Measurements from ENCODE around the gene PRPF4.
"Not testable (repeated sequence)": the region's sequence is repeated elsewhere in the genome, so short reads cannot be mapped to it uniquely, and the experiment has no call there.

The PRPF4 gene

DNA sequence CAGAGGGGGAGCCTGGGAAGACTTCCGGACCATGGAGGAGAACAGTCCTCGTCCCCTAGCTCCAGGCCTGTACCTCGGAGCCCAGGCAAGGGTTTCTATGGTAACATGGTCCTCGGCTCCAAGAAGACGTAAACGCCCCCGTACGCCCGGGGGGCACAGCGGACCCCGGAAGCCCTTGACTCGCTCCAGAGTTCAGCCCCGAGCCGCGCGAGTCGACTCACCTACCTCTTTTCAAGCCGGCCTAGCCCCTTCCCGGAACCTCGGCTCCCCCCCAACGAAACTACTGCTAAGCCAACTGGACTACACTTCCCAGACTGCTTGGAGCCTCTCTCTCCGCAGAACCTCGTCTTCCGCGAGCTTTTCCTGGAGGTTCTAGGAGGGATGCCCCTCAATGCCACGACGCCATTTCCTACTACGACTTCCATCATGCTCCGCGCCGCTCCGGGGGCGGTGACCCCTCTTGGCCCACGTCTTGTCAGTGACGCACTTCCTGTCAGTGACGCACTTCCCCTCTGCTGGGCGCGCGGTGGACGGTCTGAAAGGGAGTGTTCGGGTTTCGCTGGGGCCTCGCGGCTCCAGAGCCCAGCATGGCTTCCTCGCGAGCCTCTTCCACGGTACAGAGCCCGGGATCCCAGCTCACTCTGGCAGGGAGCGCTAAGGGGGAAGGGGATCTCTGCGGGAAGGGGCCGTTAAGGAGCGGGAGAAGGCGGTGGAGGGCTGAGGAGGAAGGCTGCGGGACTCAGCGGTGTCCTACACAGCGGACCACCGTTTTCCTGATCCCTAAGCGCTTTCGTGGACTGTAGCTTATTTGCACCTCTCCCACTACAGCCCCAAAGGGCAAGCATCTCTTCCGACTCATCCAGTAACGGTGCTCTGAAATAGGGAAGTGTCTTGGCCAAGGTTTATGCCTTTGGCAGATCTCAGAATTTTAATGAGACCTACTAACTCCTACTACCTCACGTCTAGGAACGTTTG is at the start of gene PRPF4, which contains the start of gene CDC26:
PRPF4 (plus strand) TSS at position 502 of the 975 bp plus-strand sequence; CDS start at position 588, 86 bp downstream.
CDC26 (minus strand) TSS at position 416 of the 975 bp plus-strand sequence. CDS start 3,065 bp downstream, outside the sequence.
- DNase-seq (ENCODE audit: low read depth): peak; percentile 97

DNA sequence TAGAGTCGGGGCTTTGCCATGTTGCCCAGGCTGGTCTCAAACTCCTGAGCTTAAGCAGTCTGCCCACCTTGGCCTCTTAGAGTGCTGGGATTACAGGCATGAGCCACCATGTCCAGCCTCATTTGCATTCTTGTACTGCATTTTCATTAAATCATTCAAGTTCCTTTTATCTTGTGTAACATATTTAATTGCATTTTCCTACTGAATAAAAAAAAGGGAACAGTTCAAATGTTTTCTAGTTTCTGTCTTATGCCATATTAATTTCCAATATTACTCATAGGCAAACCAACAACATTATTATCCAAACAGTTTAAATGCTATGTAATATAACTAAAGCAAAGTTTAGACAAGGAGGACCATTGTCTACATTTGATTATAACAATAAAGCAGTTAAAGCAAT is 48.0 kb upstream of the PRPF4 start:
- no peak for DNase-seq (ENCODE audit: low read depth)

DNA sequence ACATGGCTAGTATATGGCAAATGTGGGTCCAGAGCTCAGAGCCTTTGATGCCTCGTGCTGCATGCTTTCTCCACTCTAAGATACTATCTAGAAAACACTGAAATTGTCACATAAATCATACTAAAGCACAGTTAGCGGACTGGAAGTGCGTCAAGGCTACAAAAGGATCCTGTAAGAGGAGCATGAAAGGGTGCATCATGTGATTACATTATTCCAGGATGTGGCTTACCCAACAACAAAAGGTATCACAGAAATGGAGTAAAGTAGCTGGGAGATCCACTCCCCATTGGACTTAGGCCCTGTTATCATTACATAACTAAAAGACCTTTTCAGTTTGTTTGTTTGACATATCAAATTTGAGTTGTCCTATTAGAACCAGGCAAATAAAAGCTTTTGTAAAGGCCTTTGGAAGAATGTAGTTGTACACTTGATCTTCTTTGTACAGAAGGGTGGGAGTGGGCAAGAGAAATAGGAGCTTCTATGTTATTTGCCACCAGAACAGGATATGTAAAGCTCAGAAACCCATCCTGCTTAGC is 47.3 kb upstream of the PRPF4 start:
- DNase-seq (ENCODE audit: low read depth): no peak

DNA sequence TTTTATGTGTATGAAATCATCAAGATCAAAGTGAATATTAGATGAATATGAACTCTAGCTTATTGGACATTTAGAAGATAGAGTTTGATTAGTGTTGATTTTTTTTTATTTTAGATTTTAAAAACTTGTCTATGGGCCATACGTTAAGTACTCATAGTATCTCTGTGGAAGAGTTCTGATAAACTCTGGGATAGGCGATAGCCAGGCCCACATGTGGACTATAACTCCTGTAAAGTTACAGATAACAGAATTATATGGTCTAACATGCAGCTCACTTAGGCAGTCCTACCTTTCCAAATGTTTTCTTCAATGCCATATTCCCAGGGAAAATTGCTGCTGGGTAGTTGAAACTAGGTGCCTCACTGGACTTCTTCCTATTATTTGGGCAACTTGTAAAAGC is 43.8 kb upstream of the PRPF4 start:
- DNase-seq (ENCODE audit: low read depth): no peak

DNA sequence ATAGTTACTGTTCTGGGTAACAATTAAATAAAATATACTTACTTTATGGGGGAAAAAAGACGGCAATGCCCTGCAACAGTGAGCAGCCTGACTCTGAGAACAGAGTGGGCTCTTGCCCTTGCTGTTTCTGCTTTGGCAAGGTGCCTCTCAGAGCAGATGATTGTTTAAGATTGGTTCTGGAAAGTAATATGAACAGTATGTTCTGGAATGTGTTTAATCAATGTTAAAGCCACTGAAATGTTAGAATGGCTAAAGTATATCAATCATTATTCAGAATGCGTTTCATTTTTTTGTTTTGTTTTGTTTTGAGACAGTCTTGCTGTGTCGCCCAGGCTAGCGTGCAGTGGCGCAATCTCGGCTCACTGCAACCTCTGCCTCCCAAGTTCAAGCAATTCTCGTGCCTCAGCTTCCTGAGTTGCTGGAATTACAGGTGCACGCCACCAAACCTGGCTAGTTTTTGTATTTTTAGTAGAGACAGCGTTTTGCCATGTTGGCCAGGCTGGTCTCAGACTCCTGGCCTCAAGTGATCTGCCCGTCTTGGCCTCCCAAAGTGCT is 39.7 kb upstream of the PRPF4 start:
- DNase-seq (ENCODE audit: low read depth): not testable (repeated sequence)

DNA sequence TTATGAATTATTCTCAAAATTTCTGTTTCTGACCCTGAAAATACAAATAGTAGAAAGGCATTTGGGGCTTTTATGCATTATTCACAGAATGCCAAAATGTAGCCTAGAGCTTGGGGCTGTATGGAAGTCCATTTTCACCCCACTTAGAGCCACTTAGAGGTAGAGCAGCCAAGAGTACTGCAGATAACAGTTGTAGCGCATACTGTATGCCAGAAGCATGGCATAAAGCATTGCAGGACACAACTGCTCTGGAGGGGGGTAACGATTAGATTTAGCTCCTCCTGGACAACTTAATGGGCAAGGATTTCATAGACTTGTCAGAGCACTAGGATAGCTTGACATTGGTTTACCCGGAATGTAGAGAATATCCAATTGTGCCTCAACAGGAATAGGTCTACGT is 38.4 kb upstream of the PRPF4 start:
- DNase-seq (ENCODE audit: low read depth): no peak

DNA sequence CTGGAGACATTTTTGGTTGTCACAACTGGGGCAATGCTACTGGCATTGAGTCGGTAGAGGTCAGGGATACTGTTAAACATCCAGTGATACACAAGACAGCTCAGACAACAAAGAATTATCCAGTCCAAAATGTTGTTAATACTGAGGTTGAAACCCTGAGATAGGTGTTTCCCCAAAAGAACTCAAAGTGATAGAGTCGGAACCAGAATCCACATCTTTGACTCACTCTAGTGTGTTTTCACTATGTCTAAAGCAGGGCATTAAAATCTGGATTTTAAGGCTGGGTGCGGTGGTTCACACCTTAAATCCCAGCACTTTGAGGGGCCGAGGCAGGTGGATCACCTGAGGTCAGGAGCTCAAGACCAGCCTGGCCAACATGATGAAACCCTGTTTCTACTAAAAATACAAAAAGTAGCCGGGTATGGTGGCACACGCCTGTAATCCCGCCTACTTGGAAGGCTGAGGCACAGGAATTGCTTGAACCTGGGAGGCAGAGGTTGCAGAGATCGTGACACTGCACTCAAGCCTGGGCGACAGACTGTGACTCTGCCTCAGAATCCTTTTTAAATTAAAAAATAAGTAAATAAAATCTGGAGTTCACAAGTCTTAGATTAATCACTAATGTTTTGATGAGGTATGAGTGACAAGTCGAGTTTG is 37.1 kb upstream of the PRPF4 start:
- DNase-seq (ENCODE audit: low read depth): no peak

DNA sequence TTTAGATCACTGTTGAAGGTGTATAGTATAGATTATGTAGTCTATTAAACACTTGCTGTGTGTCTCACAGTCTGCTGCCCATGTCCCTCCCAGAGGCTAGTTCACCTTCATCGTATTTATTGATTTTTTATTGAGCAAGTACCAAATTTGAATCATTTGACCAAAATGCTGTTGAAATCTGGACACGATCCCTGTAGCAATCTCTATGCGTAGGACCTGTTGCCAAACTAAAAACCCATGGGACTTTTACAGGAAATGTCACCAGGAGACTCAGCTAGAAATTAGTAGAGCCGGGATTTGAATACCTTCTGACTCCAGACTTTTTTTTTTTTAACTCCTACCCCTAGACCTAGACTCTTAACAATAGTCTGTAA is 36.6 kb upstream of the PRPF4 start:
- no peak for DNase-seq (ENCODE audit: low read depth)

DNA sequence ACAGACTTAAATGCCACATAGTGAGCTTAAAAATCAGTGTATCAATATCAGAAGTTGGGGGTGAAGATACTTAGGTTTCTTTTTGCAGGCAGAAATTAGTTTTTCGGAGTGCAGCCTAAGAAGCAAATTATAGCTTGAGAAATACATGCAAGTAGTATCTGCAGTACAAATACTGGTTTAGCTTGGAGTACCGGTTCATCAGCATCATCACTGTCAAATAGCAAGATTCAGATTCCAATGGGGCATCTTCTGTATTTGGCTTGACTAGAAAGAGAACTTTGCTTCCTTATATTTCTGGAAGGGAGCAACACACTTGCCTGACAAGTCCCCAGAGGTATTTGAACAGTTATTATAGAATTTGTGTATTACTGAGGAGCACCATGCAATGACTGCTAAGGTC is 34.3 kb upstream of the PRPF4 start:
- DNase-seq (ENCODE audit: low read depth): no peak

DNA sequence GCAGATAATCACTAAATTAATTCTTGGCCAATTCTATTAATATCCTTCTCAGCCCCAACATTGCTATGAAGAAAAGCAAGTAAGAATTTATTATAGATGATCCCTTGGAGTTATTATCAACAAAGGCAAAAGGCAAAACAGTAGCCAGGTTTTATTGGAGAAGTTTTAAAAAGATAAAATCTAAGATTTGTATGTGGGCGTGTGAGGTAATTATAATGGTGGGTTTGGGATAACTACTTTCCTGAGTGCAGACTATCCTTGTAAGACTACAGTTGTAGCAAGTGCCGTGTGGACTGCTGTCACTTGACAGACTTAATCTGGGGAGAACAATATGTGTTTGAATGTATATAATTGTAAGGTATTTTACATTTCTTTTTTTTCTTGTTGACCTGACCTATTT is 30.9 kb upstream of the PRPF4 start:
- DNase-seq (ENCODE audit: low read depth): no peak

DNA sequence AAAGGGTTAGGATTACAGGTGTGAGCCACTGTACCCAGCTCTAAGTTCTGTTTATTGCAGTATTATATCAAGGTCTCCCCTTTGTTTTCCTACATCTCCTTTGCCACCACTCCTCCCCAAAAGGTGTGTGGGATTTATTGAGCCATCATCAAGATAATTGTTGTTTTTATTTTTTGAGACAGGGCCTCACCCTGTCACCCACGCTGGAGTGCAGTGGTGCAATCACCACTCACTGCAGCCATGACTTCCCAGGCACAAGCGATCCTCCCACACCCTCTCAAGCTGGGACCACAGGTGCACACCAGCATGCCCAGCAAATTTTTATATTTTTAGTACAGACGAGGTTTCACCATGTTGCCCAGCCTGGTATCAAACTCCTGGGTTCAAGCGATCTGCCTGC is 29.6 kb upstream of the PRPF4 start:
- no peak for DNase-seq (ENCODE audit: low read depth)

DNA sequence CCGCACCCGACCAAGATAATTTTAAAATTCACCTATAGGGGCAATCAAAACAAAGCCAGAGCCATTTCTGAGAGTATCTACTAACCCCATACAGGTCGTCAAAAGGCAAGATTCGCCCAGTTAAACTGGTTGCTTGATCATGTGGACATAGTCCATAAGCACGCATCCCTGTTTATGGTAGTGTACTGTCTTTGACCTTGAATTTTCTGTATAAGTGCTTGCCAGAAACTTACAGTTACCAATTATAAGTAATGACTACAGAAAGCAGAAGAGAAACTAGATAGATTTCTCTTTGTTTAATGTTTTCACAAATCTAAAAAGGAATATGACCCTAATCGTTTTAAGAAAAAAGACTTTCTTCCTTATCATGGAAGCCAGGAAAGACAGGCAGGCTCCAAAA is 28.5 kb upstream of the PRPF4 start:
- no peak for DNase-seq (ENCODE audit: low read depth)

DNA sequence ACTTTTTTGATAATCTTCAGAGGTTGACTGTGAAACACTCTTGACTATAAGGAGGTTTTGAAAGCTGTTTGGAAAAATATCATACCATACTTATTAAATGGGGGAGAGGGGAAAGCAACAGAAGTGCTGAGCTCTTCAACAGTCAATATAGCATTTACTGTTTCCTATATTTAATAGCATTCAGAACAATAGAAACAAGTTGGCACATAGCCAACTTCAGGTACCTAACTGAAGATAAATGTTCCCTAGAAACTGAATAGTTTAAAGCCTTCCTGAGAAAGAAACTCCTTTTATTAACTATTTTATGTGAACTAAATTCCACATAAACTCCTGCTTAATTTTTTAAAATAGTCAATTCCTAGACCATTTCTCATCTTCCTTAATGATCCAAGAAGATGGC is 27.8 kb upstream of the PRPF4 start:
- DNase-seq (ENCODE audit: low read depth): no peak

DNA sequence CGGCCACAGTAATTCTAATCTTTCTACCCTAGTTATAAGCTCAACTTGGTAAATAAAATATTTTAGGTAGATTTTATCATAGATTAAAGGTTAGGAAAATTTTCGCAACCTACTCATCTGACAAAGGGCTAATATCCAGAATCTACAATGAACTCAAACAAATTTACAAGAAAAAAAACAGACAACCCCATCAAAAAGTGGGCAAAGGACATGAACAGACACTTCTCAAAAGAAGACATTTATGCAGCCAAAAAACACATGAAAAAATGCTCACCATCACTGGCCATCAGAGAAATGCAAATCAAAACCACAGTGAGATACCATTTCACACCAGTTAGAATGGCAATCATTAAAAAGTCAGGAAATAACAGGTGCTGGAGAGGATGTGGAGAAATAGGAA is 25.8 kb upstream of the PRPF4 start:
- not testable (repeated sequence) for DNase-seq (ENCODE audit: low read depth)

DNA sequence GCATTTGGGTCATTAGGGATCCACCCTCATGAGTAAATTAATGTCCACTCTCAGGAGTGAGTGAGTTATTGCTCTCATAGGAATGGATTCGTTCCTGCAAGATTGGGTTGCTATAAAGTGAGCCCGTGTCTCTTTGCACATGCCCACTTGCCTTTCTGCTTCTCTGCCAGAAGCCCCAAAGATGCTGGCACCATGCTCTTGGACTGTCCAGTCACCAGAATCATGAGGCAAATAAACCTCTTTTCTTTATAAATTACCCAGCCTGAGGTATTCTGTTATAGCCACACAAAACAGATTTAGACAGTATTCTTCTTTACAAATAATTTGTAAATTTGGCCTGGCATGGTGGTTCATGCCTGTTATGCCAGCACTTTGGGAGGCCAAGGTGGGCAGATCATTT is 24.7 kb upstream of the PRPF4 start:
- no peak for DNase-seq (ENCODE audit: low read depth)

DNA sequence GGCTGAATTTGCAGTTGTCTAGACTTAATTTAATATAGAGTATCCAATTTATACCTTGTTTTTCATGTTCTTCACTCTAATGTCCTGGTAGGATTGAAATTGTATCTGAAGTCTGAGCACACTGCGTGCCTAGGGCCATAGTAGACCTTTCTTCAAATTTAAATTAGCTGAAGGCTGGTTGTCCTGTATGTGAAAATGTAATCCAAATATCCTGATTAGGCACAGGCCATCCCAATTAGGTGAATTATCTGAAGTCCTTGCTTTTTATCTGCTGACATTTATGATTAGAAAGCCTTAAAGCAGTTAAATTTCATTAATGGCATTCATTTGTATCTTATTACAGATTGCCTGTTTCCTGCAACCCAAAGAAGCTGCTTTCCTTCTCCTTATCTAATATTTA is 20.5 kb upstream of the PRPF4 start:
- DNase-seq (ENCODE audit: low read depth): no peak

DNA sequence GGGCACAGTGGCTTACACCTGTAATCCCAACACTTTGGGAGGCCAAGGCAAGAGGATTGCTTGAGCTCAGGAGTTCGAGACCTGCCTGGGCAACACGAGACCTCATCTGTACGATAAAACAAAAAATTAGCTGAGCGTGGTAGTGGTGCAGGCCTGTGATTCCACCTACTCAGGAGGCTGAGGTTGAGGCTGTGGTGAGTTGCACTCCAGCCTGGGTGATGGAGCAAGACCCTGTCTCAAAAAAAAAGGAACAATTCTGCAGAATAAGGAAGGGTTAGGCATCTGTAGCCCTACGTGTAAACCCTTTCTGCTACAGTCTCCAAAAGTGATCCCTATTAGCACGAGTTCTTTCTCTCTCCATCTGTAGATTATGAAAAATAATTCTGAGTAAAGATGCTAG is 20.0 kb upstream of the PRPF4 start:
- no peak for DNase-seq (ENCODE audit: low read depth)

DNA sequence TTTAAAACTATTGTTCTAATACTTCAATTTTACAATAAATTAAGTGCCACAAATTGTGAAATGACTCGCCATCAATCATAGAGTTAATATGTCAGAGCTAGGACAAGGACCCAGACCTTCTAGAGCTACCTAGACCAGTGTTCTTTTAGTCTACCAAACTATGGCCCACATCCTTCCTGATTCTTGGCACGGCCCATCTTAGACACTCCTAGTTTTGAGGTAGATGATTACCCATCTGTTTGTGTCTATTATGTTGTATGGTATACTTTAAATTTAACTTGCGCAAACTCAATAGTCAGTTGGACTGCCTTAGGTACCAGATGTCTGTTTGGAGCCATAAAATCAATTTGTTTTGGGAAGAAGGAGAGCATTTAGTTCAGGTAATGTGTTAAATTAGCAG is 17.6 kb upstream of the PRPF4 start:
- DNase-seq (ENCODE audit: low read depth): no peak

DNA sequence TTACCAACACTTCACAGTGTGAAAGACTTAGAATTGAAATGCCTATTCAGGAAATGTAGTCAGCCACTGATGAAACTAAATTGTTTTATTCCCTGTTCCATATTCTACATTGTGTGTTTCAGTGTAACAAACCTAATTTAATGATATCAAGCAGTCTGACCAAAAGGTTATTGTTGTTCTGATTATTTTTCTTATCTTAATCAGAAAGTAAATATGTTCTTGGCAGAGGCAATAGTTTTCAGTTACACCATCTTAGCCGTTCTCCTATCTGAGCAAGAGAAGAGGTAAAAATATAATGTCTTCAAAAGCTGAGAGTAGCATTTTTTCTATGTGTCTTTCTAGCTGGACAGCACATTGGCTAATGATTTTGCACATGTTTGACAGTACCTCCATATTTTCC is 17.2 kb upstream of the PRPF4 start:
- no peak for DNase-seq (ENCODE audit: low read depth)

DNA sequence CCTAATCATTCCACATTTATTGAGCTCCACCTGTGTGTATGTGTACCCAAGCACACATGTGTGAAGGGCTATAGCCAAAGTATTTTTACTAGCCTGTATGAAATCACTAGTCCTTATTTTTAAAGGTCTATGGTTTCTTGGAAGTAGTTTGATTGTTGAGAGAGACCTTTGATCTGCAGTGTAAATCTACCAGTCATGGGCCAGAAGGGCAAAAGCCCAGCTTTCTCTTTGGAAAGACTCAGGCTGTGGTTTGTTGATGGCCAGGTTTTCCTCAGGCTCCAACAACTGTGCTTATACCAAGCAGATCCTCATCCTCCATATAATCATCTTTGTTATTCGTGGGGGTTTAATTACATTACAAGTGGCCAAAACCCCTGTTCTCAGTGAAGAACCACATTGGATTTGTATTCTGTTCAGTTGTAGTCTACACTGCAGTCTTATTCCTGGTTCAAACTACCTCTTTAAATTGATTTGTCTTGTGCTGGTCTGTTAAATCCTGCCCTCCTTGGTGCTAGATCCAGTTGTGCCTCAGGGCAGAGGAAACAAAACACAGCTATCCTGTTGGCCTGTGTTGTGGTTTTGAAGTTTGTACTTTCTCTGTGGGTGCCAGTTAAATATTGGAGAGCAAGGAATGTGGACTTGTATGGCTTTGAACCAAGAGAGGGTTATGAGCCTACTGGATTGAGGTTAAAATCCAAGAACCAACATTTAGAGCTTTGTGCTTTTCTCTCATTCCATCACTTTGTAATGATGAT is 13.4 kb upstream of the PRPF4 start:
- DNase-seq (ENCODE audit: low read depth): no peak

DNA sequence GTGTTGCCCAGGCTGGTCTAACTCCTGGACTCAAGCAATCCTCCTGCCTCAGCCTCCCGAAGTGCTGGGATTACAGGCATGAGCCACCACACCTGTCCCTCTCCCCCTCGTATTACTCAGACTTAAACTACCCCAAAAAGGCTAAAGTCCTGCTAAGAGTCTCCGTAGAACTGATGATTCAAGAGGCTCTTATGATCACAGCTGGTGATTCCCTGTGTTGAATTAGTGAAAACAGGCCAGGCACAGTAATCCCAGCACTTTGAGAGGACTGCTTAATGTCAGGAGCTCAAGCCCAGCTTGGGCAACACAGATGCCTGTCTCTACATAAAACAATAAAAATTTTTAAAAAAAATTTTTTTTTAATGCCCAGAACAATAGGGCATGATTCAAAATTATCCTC is 9.3 kb upstream of the PRPF4 start:
- DNase-seq (ENCODE audit: low read depth): no peak
